H9 (cell line): ENCODE measurements around the gene PCBP1. TPM values are rescaled to one million over a fixed set of nuclear protein-coding genes. Genes with fewer than 3 reads are reported as not detected.

Source experiments
- DNase-seq: peaks from one replicate; pipeline ENCODE4 v3.0.0-alpha.2; 2017
- H2AFZ ChIP-seq: one replicate; pipeline ENCODE4 v1.6.1; 2013; ENCODE audit warnings: mild to moderate bottlenecking, low read length, control low read depth, moderate library complexity
- H2AK5ac ChIP-seq: 2 replicates; pipeline ENCODE4 v1.6.1; 2013; ENCODE audit warnings: low read length, control low read depth, mixed read lengths; ENCODE audit not compliant: insufficient read length
- H2BK120ac ChIP-seq: one replicate; pipeline ENCODE4 v1.6.1; 2013; ENCODE audit warnings: low read depth, mild to moderate bottlenecking, low read length, control low read depth, inconsistent platforms; ENCODE audit not compliant: poor library complexity, severe bottlenecking
- H2BK12ac ChIP-seq: 2 replicates; pipeline ENCODE4 v1.6.1; 2013; ENCODE audit warnings: low read length, control low read depth, mixed read lengths, low read depth; ENCODE audit not compliant: insufficient read length
- H2BK15ac ChIP-seq: 2 replicates; pipeline ENCODE4 v1.6.1; 2013; ENCODE audit warnings: low read depth, low read length, control low read depth
- H2BK20ac ChIP-seq: one replicate; pipeline ENCODE4 v1.6.1; 2013; ENCODE audit warnings: low read depth, mild to moderate bottlenecking, low read length, control low read depth, inconsistent platforms; ENCODE audit not compliant: poor library complexity, severe bottlenecking
- H2BK5ac ChIP-seq: 2 replicates; pipeline ENCODE4 v1.6.1; 2013; ENCODE audit warnings: low read length, control low read depth, mixed read lengths; ENCODE audit not compliant: insufficient read length
- H3K14ac ChIP-seq: 2 replicates; pipeline ENCODE4 v1.6.1; 2013; ENCODE audit warnings: low read length, control low read depth; ENCODE audit not compliant: insufficient read depth
- H3K18ac ChIP-seq: 2 replicates; pipeline ENCODE4 v1.6.1; 2013; ENCODE audit warnings: low read depth, mild to moderate bottlenecking, mixed read lengths, low read length, control low read depth; ENCODE audit not compliant: insufficient read length
- H3K23ac ChIP-seq: 2 replicates; pipeline ENCODE4 v1.6.1; 2013; ENCODE audit warnings: low read length, control low read depth, mixed read lengths, low read depth; ENCODE audit not compliant: insufficient read length
- H3K23me2 ChIP-seq: 2 replicates; pipeline ENCODE4 v1.6.1; 2013; ENCODE audit warnings: low read depth, mild to moderate bottlenecking, mixed read lengths, low read length, control low read depth; ENCODE audit not compliant: insufficient read length, poor library complexity, severe bottlenecking
- H3K27ac ChIP-seq: 2 replicates; pipeline ENCODE4 v1.5.1; 2013; ENCODE audit warnings: low read length, control low read depth, mixed read lengths, low read depth; ENCODE audit not compliant: insufficient read length
- H3K27me3 ChIP-seq: 2 replicates; pipeline ENCODE4 v1.6.1; 2013; ENCODE audit warnings: low read length, control low read depth, inconsistent platforms; ENCODE audit not compliant: insufficient read depth
- H3K4ac ChIP-seq: 2 replicates; pipeline ENCODE4 v1.6.1; 2013; ENCODE audit warnings: low read depth, mild to moderate bottlenecking, control low read depth, inconsistent platforms, low read length, moderate library complexity
- H3K4me1 ChIP-seq: 2 replicates; pipeline ENCODE4 v1.6.1; 2013; ENCODE audit warnings: low read length, control low read depth, inconsistent platforms; ENCODE audit not compliant: insufficient read depth
- H3K4me2 ChIP-seq: 2 replicates; pipeline ENCODE4 v1.6.1; 2013; ENCODE audit warnings: low read length, control low read depth, mixed read lengths; ENCODE audit not compliant: insufficient read length, insufficient read depth
- H3K56ac ChIP-seq: 2 replicates; pipeline ENCODE4 v1.6.1; 2013; ENCODE audit warnings: low read depth, mild to moderate bottlenecking, mixed read lengths, low read length, control low read depth; ENCODE audit not compliant: insufficient read length
- H3K79me1 ChIP-seq: 2 replicates; pipeline ENCODE4 v1.6.1; 2013; ENCODE audit warnings: low read depth, mild to moderate bottlenecking, moderate library complexity, low read length, control low read depth, inconsistent platforms; ENCODE audit not compliant: insufficient read depth, poor library complexity, severe bottlenecking
- H3K79me2 ChIP-seq: 2 replicates; pipeline ENCODE4 v1.6.1; 2013; ENCODE audit warnings: low read length, control low read depth, inconsistent platforms; ENCODE audit not compliant: insufficient read depth
- H3K9ac ChIP-seq: 2 replicates; pipeline ENCODE4 v1.6.1; 2013; ENCODE audit warnings: low read length, control low read depth, mixed read lengths; ENCODE audit not compliant: insufficient read length; ENCODE audit errors: extremely low read depth
- H3K9me3 ChIP-seq: one replicate; pipeline ENCODE4 v1.6.1; 2013; ENCODE audit warnings: low read depth, low read length, inconsistent platforms; ENCODE audit not compliant: control insufficient read depth
- H3T11ph ChIP-seq: one replicate; pipeline ENCODE4 v1.6.1; 2013; ENCODE audit warnings: mild to moderate bottlenecking, low read length, control low read depth, inconsistent platforms
- H4K20me1 ChIP-seq: one replicate; pipeline ENCODE4 v1.6.1; 2013; ENCODE audit not compliant: control insufficient read depth, insufficient read length, insufficient read depth
- H4K5ac ChIP-seq: 2 replicates; pipeline ENCODE4 v1.6.1; 2013; ENCODE audit warnings: low read depth, mild to moderate bottlenecking, mixed read lengths, low read length, control low read depth; ENCODE audit not compliant: insufficient read length
- H4K8ac ChIP-seq: replicated peaks from 2 replicates; pipeline ENCODE4 v1.6.1; 2013; ENCODE audit warnings: low read length, control low read depth, mixed read lengths, low read depth; ENCODE audit not compliant: insufficient read length
- H4K91ac ChIP-seq: 2 replicates; pipeline ENCODE4 v1.6.1; 2013; ENCODE audit warnings: low read depth, mild to moderate bottlenecking, moderate library complexity, mixed read lengths, low read length, control low read depth; ENCODE audit not compliant: insufficient read length
- H3K27ac Mint-ChIP-seq, 3 experiments: 2 replicates in 2 of 3; 3 replicates in 1 of 3; pipeline ENCODE4 v1.8.0; 2020 to 2021; ENCODE audit warnings: mixed read lengths in 3 of 3, mild to moderate bottlenecking in 1 of 3, moderate library complexity in 1 of 3
- H3K27me3 Mint-ChIP-seq: 2 replicates; pipeline ENCODE4 v1.8.0; 2021; ENCODE audit warnings: low read depth, mild to moderate bottlenecking, moderate library complexity, mixed read lengths
- H3K36me3 Mint-ChIP-seq, 3 experiments: 2 replicates in 2 of 3; 3 replicates in 1 of 3; pipeline ENCODE4 v1.8.0; 2020 to 2021; ENCODE audit warnings: low read depth in 3 of 3, mixed read lengths in 3 of 3; ENCODE audit not compliant: insufficient read depth in 1 of 3
- H3K4me1 Mint-ChIP-seq, 2 experiments: 2 replicates each; pipeline ENCODE4 v1.8.0; 2020; ENCODE audit warnings: mixed read lengths in 2 of 2
- H3K4me3 Mint-ChIP-seq, 2 experiments: 2 replicates in 1 of 2; 3 replicates in 1 of 2; pipeline ENCODE4 v1.8.0; 2020 to 2021; ENCODE audit warnings: mild to moderate bottlenecking in 2 of 2, mixed read lengths in 2 of 2, moderate library complexity in 1 of 2
- H3K9me3 Mint-ChIP-seq, 2 experiments: 2 replicates in 1 of 2; 3 replicates in 1 of 2; pipeline ENCODE4 v1.8.0; 2020; ENCODE audit warnings: mild to moderate bottlenecking in 2 of 2, mixed read lengths in 2 of 2, moderate library complexity in 1 of 2
- WGBS: extraction: QIAGEN DNeasy Blood & Tissue Kit; methylation state at CpG from one replicate; pipeline ENCODE4 v1.1.7; 2013; ENCODE audit warnings: missing lambda C conversion rate, low lambda C conversion rate, mixed read lengths; ENCODE audit not compliant: insufficient read length; ENCODE audit errors: extremely low coverage; 5-methylcytosine and 5-hydroxymethylcytosine counted together
- total RNA-seq: library from RNA; stranded (reverse); gene quantifications from 2 replicates; pipeline ENCODE4 v1.2.1, GENCODE V29; 2021
- TF ChIP-seq, protein P1 (sequence below): fragments of 200-600 bp; sonication (generic); conservative IDR thresholded peaks from 3 replicates; pipeline ENCODE4 v1.8.0; 2021; ENCODE audit warnings: antibody characterized with exemption, mild to moderate bottlenecking

PCBP1 gene
- total RNA-seq, 1 experiment from 2014 or later, result 457 TPM

DNA sequence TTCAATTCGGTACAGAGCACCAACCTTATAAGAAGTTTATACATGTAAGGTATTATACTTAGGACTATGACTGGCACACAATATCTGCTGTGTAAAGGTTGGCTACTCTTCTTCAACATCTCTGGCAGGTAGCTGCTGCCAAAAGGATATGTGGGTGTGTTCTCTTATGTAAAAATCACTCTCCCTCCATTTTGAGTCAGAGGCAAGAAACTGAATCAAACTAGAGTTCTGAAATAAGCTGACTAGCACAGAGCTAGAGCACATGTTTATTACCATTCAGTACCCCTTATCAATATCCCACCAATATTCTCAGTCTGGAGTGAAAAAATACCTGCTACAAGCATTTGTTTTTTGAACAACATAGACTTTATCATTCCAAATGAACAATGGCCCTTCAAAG is 38.0 kb upstream of the PCBP1 start:
- H4K20me1 ChIP-seq, result no peaks in the 10 kb centered on the region
- no peaks in the 10 kb centered on the region for H3K9me3 ChIP-seq
- no peaks in the 10 kb centered on the region for H3K9me3 Mint-ChIP-seq
- H2BK15ac ChIP-seq, result no peak overlapping the region
- no peak overlapping the region for H4K8ac ChIP-seq
- H3T11ph ChIP-seq, result no peak overlapping the region
- no peak overlapping the region for H2AK5ac ChIP-seq
- H3K4me3 Mint-ChIP-seq, result no peak overlapping the region
- H2BK12ac ChIP-seq, result no peak overlapping the region
- H2BK5ac ChIP-seq, result no peak overlapping the region
- no CpG with 5 or more reads among the region's 1 CpG for WGBS
- no peak overlapping the region for H3K23ac ChIP-seq
- H4K91ac ChIP-seq, result no peak overlapping the region
- no peak overlapping the region for H4K5ac ChIP-seq
- H3K4ac ChIP-seq, result no peak overlapping the region
- no peaks in the 10 kb centered on the region for H3K27me3 ChIP-seq
- H3K18ac ChIP-seq, result no peak overlapping the region
- no peak overlapping the region for H3K27ac ChIP-seq
- peaks cover 0 to 47% (median 18%) of the 10 kb centered on the region in 3 experiments; a peak in 4 of 7 replicates for H3K36me3 Mint-ChIP-seq
- TF ChIP-seq, protein P1, sequence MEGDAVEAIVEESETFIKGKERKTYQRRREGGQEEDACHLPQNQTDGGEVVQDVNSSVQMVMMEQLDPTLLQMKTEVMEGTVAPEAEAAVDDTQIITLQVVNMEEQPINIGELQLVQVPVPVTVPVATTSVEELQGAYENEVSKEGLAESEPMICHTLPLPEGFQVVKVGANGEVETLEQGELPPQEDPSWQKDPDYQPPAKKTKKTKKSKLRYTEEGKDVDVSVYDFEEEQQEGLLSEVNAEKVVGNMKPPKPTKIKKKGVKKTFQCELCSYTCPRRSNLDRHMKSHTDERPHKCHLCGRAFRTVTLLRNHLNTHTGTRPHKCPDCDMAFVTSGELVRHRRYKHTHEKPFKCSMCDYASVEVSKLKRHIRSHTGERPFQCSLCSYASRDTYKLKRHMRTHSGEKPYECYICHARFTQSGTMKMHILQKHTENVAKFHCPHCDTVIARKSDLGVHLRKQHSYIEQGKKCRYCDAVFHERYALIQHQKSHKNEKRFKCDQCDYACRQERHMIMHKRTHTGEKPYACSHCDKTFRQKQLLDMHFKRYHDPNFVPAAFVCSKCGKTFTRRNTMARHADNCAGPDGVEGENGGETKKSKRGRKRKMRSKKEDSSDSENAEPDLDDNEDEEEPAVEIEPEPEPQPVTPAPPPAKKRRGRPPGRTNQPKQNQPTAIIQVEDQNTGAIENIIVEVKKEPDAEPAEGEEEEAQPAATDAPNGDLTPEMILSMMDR, result no peak
- no peaks in the 10 kb centered on the region for H3K4me1 ChIP-seq
- H3K27ac Mint-ChIP-seq, result no peak overlapping the region
- no peak overlapping the region for H2BK120ac ChIP-seq
- H3K56ac ChIP-seq, result no peak overlapping the region
- no peaks in the 10 kb centered on the region for H3K4me1 Mint-ChIP-seq
- no peak overlapping the region for H2BK20ac ChIP-seq
- no peaks in the 10 kb centered on the region for H3K23me2 ChIP-seq
- no peaks in the 10 kb centered on the region for H3K79me2 ChIP-seq
- H3K4me2 ChIP-seq, result no peak overlapping the region
- H3K79me1 ChIP-seq, result no peaks in the 10 kb centered on the region
- no peak for DNase-seq
- H2AFZ ChIP-seq, result no peak overlapping the region
- H3K9ac ChIP-seq, result no peak overlapping the region
- no peaks in the 10 kb centered on the region for H3K27me3 Mint-ChIP-seq
- H3K14ac ChIP-seq, result no peak overlapping the region
